ENCODE measurements around the gene BCDIN3D.

DNA sequence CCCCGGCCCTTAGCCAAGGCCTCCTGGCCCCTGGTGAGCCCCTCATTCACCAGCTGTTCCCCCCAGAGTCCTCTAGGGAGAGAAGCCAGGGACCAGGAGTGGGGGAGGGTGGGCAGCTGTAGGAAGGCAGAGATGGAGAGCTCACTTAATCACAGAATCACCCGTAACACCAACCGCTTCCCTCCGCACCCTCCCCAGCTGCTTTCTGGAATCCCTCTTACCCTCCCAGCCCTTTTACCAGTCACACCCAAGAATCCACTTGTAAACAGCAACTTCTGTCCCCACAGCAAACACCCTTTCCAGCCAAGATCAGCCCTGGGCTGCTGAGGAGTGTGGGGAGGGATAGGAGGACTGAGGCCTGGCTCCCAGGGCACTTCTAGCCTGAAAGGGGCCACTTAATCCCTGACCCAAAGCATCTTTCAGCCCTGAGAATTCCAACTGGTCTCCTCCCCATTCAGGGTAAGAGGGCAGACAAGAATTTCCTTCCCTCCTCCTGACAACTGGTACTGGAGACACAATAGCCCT, 33.5 kb downstream of the BCDIN3D start:
- TF ChIP-seq POLR2AphosphoS5 (IDR thresholded peaks at IDR 0.05): no peak
- TF ChIP-seq, protein P1, sequence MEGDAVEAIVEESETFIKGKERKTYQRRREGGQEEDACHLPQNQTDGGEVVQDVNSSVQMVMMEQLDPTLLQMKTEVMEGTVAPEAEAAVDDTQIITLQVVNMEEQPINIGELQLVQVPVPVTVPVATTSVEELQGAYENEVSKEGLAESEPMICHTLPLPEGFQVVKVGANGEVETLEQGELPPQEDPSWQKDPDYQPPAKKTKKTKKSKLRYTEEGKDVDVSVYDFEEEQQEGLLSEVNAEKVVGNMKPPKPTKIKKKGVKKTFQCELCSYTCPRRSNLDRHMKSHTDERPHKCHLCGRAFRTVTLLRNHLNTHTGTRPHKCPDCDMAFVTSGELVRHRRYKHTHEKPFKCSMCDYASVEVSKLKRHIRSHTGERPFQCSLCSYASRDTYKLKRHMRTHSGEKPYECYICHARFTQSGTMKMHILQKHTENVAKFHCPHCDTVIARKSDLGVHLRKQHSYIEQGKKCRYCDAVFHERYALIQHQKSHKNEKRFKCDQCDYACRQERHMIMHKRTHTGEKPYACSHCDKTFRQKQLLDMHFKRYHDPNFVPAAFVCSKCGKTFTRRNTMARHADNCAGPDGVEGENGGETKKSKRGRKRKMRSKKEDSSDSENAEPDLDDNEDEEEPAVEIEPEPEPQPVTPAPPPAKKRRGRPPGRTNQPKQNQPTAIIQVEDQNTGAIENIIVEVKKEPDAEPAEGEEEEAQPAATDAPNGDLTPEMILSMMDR (IDR thresholded peaks at IDR 0.05): no peak
- no peak for TF ChIP-seq POLR2A (IDR thresholded peaks at IDR 0.05)

All from prostate gland (tissue), 2 donors.